ENCODE data around the gene KLHL7.
A peak's percentile ranks its signal among the peaks of the same experiment; 100 is the strongest.

KLHL7 gene

DNA sequence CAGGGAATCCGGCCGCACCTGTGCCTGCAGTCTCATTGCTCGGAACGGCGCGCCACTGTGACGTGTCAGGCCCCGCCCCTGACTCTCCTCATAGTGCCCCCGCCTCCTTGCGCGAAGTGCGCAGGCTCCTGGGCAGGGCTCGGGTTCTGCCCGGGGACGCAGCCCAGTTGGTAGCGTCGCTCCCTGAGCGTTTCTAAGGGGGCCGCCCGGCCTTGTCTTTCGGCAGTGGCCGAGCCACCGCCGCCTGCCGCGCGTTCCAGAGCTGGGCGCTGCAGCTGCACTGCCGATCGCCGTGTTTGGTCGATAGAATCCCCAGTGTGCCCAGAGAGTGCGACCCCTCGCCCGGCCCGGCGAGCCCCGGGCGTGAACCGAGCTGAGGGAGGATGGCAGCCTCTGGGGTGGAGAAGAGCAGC lies at the start of gene KLHL7:
Gene KLHL7 (plus strand): TSS at position 142 of the 413 bp plus-strand sequence. CDS start 242 bp downstream, at position 384.
- DNase-seq (ENCODE audit: low read depth) = peak; percentile 97

- no peak for DNase-seq (ENCODE audit: low read depth)
Measured at GRCh38 chr7:23058408-23059096, 47.0 kb upstream of the KLHL7 start.

- DNase-seq (ENCODE audit: low read depth) = no peak
Measured at GRCh38 chr7:23061327-23061726, 44.3 kb upstream of the KLHL7 start.

GRCh38 chr7:23062452-23062851 lies 43.1 kb upstream of the KLHL7 start:
- no peak for DNase-seq (ENCODE audit: low read depth)

GRCh38 chr7:23065974-23066373 lies 39.6 kb upstream of the KLHL7 start:
- DNase-seq (ENCODE audit: low read depth) = no peak

- DNase-seq (ENCODE audit: low read depth) = no peak
Measured at GRCh38 chr7:23067271-23067670, 38.3 kb upstream of the KLHL7 start.

DNA sequence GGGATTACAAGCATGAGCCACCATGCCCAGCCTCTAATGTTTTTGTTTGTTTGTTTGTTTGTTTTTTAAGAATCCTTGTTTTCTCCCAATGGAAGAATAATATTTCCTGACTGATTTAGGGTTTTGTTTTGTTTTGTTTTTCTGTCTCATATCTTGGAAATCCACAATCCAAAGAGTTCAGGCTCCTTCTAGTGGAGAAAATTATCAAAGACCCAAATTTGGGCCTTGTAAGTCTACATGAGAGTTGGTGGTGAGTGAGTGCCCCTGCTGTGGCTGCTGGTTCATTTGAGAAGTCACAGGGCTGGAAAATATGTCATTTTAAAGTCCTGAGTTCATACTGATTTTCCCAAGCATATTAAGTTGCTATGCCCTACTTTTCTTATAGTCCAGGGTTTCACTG lies 33.5 kb upstream of the KLHL7 start:
- no peak for DNase-seq (ENCODE audit: low read depth)

DNA sequence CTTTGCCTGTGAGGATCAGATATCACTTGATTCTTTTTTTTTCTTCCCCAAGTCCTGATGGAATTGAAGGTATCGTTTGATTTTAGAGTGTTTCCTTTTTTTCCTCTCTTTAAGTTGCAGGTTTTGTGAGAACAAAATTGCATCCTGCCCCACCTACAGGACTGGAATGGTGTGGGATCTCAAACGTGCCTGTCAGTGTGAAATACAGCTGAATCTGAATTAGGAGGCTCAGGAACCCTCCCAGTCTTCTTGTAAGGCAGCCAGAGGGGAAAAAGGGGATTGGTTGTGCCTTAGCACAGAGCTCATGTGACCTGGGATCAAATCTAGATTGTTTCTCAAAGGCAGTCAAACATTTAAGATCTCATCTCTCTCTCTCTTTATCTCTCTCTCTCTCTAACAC lies 32.7 kb upstream of the KLHL7 start:
- DNase-seq (ENCODE audit: low read depth) = no peak

GRCh38 chr7:23074443-23075261 lies 30.9 kb upstream of the KLHL7 start:
- DNase-seq (ENCODE audit: low read depth) = no peak

DNA sequence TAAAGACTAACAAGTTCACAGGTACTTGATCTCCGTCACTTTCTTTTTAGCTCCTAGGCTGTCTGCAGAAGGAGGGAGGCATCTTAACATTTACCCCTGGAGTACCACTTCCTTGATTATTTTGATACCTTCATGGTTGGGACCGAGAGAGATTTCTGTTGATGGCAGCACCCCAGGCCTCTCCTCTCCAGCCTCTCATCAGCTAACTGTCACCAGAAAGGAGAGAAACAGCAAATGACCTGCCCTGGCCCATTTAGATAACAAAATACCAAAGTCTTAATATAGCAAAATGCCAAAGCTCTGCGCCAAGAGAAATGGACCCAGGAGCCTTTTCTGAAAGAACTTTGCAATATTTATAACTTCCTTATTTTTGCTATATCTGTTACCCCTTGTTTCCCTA lies 30.0 kb upstream of the KLHL7 start:
- DNase-seq (ENCODE audit: low read depth) = no peak

GRCh38 chr7:23076772-23077171 lies 28.8 kb upstream of the KLHL7 start:
- no peak for DNase-seq (ENCODE audit: low read depth)

GRCh38 chr7:23093111-23093510 lies 12.5 kb upstream of the KLHL7 start:
- no peak for DNase-seq (ENCODE audit: low read depth)

- no peak for DNase-seq (ENCODE audit: low read depth)
Measured at GRCh38 chr7:23093546-23093945, 12.0 kb upstream of the KLHL7 start.

DNA sequence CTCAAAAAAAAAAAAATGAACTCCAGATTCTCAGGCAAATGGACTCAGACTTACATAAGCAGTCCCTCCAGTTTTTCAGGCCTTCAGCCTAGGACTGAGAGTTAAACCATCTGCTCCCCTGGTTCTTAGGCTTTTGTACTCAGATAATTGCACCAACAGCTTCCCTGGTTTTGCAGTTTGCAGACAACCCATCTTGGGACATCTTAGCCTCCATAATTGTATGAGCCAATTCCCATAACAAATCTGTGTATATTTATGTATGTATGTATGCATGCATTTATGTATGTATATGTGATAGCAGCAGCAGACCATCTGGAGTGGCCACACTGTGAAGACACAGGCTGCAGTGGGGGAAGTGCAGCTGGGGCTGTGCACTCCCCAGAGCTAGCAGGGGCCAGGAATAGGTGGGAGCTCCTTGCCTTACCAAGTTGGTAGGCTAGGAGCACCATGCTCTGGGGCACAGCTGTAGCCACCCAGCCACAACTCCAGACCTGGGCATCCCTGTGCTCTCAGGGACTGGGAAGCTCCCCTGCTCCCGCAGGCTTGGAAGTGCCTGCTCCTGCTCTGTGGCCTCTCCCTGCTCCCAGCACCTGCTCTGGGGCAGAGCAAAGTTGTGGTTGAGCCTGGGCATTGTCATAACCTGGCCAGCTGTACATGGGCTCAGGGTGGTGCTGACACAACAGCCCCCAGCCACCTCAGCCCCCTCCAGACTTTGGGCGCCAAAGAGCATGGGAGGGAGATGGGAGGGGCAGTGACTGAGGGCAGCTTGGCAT lies 8.9 kb upstream of the KLHL7 start:
- DNase-seq (ENCODE audit: low read depth) = no peak

GRCh38 chr7:23098029-23098428 lies 7.6 kb upstream of the KLHL7 start:
- no peak for DNase-seq (ENCODE audit: low read depth)

GRCh38 chr7:23098460-23098859 lies 7.1 kb upstream of the KLHL7 start:
- DNase-seq (ENCODE audit: low read depth) = no peak

- DNase-seq (ENCODE audit: low read depth) = no peak
Measured at GRCh38 chr7:23100697-23101096, 4.9 kb upstream of the KLHL7 start.

DNA sequence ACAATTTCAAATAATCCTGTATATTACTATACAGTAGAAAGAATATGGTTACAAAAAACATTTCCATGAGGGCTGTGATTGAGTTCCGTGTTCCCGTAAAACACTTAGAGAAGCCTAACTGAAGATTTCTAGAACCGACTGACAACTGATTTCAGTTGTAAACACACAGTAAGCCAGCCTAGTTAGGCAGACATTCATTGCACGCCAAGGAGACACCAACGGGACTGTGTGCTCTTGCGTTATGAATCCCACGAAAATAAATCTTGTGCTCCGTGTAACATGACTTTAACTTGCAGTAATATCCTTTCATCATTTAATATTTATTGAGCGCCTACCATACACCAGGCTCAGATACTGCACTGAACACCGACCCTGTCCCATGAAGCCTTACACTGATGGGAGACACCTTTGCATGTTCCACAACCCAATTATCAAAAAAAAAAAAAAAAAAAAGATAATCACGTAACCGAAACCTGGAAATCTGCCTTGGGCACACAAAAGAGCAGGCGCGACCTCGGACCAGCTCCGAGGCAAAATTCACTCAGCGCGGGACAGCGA lies 420 bp upstream of the KLHL7 start:
- DNase-seq (ENCODE audit: low read depth) = no peak

DNA sequence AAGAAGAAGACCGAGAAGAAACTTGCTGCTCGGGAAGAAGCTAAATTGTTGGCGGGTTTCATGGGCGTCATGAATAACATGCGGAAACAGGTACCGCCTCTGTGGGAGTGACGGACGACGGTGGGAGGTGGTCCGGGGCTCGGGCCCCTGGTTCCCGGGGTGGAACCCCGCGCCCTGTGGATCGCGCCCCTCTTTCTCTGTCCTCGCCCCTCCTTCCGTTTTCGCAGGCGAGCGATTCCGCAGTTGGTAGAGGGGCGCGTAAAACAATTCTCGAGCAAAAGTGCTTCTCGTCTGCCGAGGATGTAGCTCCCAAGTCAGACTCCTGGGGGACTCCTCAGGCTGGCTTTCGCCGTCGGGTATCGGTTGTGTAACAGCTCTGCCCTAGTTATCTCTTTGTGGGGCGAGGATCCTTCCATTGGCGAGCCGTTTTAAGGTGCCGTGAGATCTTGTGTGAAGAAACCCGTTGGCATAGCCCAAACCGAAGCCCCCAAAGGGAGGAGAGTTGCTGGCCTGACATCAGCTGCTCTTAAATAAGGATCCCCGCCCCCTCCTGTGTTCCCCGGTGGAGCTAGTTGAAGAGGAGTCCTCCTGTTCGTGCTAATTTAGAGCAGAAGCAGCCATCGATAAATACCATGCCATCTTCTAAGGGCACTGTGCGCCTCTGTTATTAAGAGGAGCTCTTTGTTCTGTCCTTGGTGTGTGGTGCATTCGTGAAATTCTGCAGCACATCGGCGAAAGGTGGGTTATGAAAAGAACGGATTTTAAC lies 655 bp downstream of the KLHL7 start:
- peak; percentile 22 for DNase-seq (ENCODE audit: low read depth)

DNA sequence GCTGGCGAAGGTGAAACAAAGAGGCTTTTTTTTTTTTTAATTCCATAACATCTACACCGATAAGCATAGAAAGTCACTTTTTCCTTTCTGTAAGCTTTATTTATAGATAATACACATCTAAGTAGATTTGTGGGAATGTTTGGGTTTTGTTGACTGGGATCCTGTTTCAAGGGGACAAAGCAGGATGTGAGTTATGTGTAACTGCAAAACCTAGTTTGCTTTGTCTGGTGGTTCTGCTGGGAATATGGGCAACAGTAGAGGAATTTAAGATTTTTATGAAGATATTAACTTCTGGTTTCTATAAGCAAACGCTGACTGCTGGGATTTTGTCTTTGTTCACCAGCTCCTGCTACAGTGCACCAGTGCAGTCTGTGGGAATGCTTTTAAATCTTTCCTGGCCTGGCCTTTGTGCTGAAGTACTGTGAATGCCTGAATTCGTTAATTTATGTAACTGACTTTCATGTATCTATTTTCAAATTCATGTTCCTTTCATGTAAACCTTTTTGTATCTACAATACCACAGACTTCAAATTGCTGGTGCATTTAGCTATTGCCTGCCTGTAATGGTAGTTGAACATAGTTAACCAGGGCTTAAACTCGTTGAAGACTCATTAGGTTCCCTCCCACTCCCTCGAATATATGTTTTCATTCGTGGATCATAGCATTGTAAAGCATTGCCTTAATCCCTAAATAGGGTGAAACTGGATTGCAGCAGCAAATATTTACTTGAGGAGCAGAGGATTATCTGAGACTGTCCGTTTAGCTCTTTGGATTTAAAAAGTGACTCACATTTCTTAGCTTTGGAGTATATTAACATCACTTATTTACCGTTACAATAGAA lies 1.5 kb downstream of the KLHL7 start:
- no peak for DNase-seq (ENCODE audit: low read depth)

- DNase-seq (ENCODE audit: low read depth) = no peak
Measured at GRCh38 chr7:23107781-23108180, 2.2 kb downstream of the KLHL7 start.
